NCI-H1436 (cell line): ENCODE data around the gene STAG3.

Source experiments
- DNase-seq: peaks from one replicate; lab custom pipeline; 2025; lab: John Stamatoyannopoulos, UW

Gene STAG3

GRCh38 chr7:100154651-100155491 is 22.8 kb upstream of the STAG3 start:
- no peak for DNase-seq

- DNase-seq: no peak
Measured at GRCh38 chr7:100155553-100156317, 22.0 kb upstream of the STAG3 start.

GRCh38 chr7:100156331-100157068 is 21.2 kb upstream of the STAG3 start:
- no peak for DNase-seq

DNA sequence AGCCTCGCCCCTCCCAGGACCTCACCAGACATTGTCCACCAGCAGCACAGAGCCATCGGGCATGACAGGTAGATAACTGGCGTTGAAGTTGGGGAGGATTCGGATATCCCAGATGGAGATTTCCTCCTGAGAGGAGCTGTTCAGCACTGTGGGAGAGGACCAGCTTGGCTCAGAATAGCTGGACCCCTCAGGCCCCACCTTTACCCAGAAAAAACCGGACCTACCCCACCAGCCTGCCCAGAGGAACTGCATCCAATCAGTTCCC is 20.7 kb upstream of the STAG3 start:
- no peak for DNase-seq

- DNase-seq: no peak
Measured at GRCh38 chr7:100157334-100158228, 20.1 kb upstream of the STAG3 start.

- peak; percentile 71 for DNase-seq
Measured at GRCh38 chr7:100158229-100159098, 19.3 kb upstream of the STAG3 start, which contains the start of gene TRAPPC14. TSS of gene TRAPPC14 (minus strand) at chr7:100158723. CDS start at chr7:100158499, 224 bp downstream.

- DNase-seq: no peak
Measured at GRCh38 chr7:100159099-100159623, 18.6 kb upstream of the STAG3 start.

GRCh38 chr7:100160067-100160466 is 17.7 kb upstream of the STAG3 start:
- no peak for DNase-seq

- no peak for DNase-seq
Measured at GRCh38 chr7:100163006-100163531, 14.6 kb upstream of the STAG3 start.

DNA sequence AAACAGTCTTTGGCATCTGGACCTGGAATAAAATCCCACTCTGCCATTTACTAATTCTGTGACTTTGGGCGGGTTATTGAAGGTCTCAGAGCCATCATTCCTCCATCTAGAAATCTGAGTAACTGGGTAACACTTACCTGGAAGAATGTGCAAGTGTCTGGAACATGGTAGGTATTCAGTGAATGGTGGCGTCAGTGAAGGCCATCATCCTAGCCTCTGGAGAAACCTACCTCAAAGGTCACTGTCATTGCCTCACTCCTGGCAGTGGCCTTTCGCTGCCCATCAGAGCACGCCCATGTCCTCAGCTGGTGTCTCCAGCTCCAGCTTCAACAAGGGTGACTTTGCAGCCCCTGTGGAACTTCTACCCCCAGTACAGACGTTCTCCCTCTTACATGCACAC is 13.8 kb upstream of the STAG3 start:
- no peak for DNase-seq

- no peak for DNase-seq
Measured at GRCh38 chr7:100166317-100166940, 11.3 kb upstream of the STAG3 start.

- no peak for DNase-seq
Measured at GRCh38 chr7:100166970-100167911, 10.5 kb upstream of the STAG3 start.

- no peak for DNase-seq
Measured at GRCh38 chr7:100167912-100168323, 9.8 kb upstream of the STAG3 start.

GRCh38 chr7:100169147-100169850 is 8.4 kb upstream of the STAG3 start:
- no peak for DNase-seq

DNA sequence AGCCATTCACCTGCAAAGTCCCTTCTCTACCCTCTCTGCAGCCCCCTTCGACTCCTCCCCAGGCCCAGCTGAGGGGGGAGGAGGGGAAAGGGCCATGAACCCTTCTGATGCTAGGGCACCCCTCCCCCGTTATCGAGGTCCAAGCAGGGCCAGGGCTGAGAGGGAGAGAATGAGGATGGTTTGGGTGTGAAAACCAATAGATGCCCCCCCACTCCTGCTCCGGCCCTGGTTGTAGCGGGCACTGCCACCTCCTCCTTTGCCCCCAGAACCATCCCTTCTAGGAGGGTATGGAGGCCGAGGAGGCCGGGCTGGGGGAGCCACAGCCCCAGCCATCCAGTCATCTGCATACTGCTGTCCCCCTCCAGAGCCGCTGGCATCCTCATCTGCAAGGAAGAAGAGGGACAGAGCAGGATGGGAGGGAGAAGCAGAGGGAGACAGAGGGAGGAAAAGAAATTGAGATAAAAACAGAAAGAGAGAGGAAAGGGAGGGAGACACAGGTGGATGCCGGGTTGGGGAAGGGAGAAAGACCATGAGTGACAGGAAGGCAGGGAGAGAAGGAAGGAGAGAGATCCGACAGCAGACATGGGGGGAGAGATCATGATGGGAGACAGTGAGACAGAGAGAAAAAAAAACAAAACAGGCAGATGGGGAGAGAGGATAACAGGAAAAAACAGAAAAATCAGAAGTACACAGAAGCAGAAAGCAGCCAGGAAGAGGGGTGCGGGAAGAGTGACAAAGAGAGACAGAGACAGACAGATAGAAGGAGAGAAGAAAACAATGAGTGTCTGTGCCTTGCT is 7.4 kb upstream of the STAG3 start:
- DNase-seq: no peak

- DNase-seq: no peak
Measured at GRCh38 chr7:100171087-100171681, 6.5 kb upstream of the STAG3 start.

DNA sequence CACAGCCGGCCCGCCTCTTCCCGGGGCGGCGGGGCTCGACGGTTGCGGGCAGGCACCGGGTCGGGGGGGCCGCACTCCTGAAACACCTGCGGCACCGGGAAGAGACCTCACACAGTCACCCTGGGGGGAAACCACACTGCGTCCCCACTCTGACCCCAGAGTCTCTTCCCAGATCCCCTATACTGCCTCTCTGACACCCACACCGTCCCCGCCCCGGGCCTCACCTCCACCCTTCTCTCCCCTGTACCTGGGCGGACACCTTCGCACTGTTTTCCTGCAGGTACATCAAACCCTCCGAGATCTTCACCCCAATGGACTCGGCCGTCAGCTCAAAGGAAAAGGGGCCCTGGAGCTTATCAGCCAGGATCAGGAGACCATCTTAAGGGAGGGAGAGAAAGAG is 5.9 kb upstream of the STAG3 start:
- DNase-seq: no peak
